Astrocyte (in vitro differentiated cells and primary cell): ENCODE results near the gene KRTAP1-4.

Experiments used
- EZH2 ChIP-seq: IDR thresholded peaks from 2 replicates; pipeline ENCODE4 v1.6.1; 2012; ENCODE audit warnings: mild to moderate bottlenecking, low read length, inconsistent platforms; ENCODE audit not compliant: insufficient read depth
- TF ChIP-seq, protein P1 (sequence below): IDR thresholded peaks from 2 replicates; pipeline ENCODE4 v1.5.1; 2011; ENCODE audit warnings: low read depth, mild to moderate bottlenecking, inconsistent platforms, low read length, moderate library complexity; ENCODE audit not compliant: insufficient read depth

DNA sequence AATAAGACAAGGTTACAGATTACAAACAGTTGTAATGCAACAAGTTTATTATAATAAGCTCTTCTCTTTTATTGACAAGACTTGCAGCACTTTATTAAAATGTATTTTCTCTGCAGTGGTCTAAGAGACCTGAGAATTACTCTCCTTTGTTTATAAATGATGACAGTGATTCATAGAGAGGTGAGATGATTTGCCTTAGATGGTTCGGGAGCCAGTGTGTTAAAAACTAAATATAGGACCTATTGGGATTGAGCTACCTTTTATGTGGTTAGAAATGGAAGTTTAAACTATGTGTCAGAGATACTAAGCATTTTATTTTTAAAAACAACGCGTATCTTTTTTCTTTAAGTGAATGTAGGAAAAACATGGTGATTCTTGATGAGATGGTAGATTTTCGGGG, 33.2 kb downstream of the KRTAP1-4 start:
- TF ChIP-seq, protein P1, sequence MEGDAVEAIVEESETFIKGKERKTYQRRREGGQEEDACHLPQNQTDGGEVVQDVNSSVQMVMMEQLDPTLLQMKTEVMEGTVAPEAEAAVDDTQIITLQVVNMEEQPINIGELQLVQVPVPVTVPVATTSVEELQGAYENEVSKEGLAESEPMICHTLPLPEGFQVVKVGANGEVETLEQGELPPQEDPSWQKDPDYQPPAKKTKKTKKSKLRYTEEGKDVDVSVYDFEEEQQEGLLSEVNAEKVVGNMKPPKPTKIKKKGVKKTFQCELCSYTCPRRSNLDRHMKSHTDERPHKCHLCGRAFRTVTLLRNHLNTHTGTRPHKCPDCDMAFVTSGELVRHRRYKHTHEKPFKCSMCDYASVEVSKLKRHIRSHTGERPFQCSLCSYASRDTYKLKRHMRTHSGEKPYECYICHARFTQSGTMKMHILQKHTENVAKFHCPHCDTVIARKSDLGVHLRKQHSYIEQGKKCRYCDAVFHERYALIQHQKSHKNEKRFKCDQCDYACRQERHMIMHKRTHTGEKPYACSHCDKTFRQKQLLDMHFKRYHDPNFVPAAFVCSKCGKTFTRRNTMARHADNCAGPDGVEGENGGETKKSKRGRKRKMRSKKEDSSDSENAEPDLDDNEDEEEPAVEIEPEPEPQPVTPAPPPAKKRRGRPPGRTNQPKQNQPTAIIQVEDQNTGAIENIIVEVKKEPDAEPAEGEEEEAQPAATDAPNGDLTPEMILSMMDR, result no peak
- no peak for TF ChIP-seq EZH2
